Loucy (cell line): ENCODE data around the gene TAF10.

Experiments
- H2AFZ ChIP-seq: fragments of 200-600 bp; sonication (generic); 2 replicates; pipeline ENCODE4 v1.6.0; 2016; ENCODE audit warnings: antibody characterized with exemption, mild to moderate bottlenecking, low read length, moderate library complexity
- H3F3A ChIP-seq: fragments of 200-600 bp; 2 replicates; pipeline ENCODE4 v1.6.0; 2016; ENCODE audit warnings: antibody characterized with exemption, low read depth, mild to moderate bottlenecking
- H3K27me3 ChIP-seq: fragments of 200-600 bp; sonication (generic); 2 replicates; pipeline ENCODE4 v1.6.1; 2014; ENCODE audit warnings: low read length, mild to moderate bottlenecking; ENCODE audit not compliant: insufficient read depth, poor library complexity, severe bottlenecking
- H3K36me3 ChIP-seq: fragments of 200-600 bp; sonication (generic); 2 replicates; pipeline ENCODE4 v1.6.1; 2016; ENCODE audit warnings: low read length; ENCODE audit not compliant: insufficient read depth
- H3K4me1 ChIP-seq: fragments of 200-600 bp; sonication (generic); 2 replicates; pipeline ENCODE4 v1.5.1; 2014; ENCODE audit warnings: low read length, mild to moderate bottlenecking; ENCODE audit not compliant: insufficient read depth, poor library complexity, severe bottlenecking
- H3K4me2 ChIP-seq: fragments of 200-600 bp; sonication (generic); 2 replicates; pipeline ENCODE4 v1.6.0; 2014; ENCODE audit warnings: antibody characterized with exemption, low read length, low read depth, mild to moderate bottlenecking; ENCODE audit not compliant: poor library complexity, severe bottlenecking
- H3K4me3 ChIP-seq: fragments of 200-600 bp; sonication (generic); 2 replicates; pipeline ENCODE4 v1.5.1; 2014; ENCODE audit warnings: low read length, mild to moderate bottlenecking, mixed read lengths; ENCODE audit not compliant: poor library complexity, severe bottlenecking
- H3K79me2 ChIP-seq: fragments of 200-600 bp; sonication (generic); 2 replicates; pipeline ENCODE4 v1.6.1; 2014; ENCODE audit warnings: low read length; ENCODE audit not compliant: insufficient read depth
- H3K9ac ChIP-seq: fragments of 200-600 bp; sonication (generic); 2 replicates; pipeline ENCODE4 v1.6.0; 2014; ENCODE audit warnings: mild to moderate bottlenecking, low read depth, low read length, moderate library complexity; ENCODE audit not compliant: poor library complexity, severe bottlenecking
- H3K9me2 ChIP-seq: fragments of 200-600 bp; sonication (generic); replicated peaks from 2 replicates; pipeline ENCODE4 v1.6.1; 2016; ENCODE audit warnings: low read depth, low read length, mixed read lengths
- H3K9me3 ChIP-seq: fragments of 200-600 bp; sonication (generic); 2 replicates; pipeline ENCODE4 v1.6.1; 2014; ENCODE audit warnings: mild to moderate bottlenecking, antibody characterized with exemption, low read length, low read depth; ENCODE audit not compliant: insufficient read depth
- H4K20me1 ChIP-seq: fragments of 200-600 bp; sonication (generic); 2 replicates; pipeline ENCODE4 v1.6.0; 2014; ENCODE audit warnings: antibody characterized with exemption, low read length, mild to moderate bottlenecking; ENCODE audit not compliant: insufficient read depth, poor library complexity, severe bottlenecking
- CTCF ChIP-seq: fragments of 200-600 bp; sonication (generic); conservative IDR thresholded peaks from 2 replicates; pipeline ENCODE4 v1.5.1; 2014; ENCODE audit warnings: mild to moderate bottlenecking, antibody characterized with exemption, low read length
- EZH2phosphoT487 ChIP-seq: fragments of 200-600 bp; IDR thresholded peaks from 2 replicates; pipeline ENCODE4 v1.6.1; 2018; ENCODE audit warnings: antibody characterized with exemption, mild to moderate bottlenecking, moderate library complexity, borderline replicate concordance

Gene TAF10

DNA sequence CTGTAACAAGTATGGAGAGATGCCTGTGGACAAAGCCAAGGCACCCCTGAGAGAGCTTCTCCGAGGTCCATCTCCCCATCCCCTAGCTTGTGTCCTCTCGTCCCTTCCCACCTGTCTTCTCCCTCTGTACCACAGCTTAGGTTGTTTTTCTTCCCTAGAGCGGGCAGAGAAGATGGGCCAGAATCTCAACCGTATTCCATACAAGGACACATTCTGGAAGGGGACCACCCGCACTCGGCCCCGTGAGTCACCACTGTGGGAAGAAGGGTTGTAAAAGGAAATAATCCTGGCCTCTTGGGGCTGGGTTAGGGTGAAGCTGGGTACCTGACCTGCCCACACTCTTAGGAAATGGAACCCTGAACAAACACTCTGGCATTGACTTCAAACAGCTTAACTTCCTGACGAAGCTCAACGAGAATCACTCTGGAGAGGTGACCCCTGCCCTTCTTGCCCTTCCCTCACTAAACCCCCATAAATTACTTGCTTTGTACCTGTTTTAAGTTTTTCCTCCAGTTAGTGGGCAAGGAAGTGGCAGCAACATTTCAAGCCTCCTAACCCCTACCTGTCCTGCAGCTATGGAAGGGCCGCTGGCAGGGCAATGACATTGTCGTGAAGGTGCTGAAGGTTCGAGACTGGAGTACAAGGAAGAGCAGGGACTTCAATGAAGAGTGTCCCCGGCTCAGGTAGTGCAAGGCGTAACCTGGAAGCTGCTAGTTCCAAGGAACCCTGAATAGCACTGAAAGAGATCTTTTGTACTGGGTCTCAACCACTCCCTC is 3.1 kb downstream of the TAF10 start:
- H3K36me3 ChIP-seq, result peaks cover 34% of the 10 kb centered on the region; the same call in 1 of the 2 replicates
- H3F3A ChIP-seq, result peaks cover 12% of the 10 kb centered on the region; the same call in 1 of the 2 replicates

DNA sequence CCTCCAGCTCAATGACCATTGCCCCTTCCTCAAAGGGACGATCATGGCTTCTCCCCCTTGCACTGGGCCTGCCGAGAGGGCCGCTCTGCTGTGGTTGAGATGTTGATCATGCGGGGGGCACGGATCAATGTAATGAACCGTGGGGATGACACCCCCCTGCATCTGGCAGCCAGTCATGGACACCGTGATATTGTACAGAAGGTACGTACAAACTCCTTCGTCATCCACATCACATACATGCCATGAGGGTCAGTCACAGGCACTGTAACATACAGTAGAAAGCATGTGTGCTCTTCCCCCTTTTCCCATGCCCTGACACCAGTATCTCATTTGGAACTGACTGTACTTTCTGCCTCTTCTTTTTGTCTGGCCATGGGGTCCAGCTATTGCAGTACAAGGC is 4.0 kb downstream of the TAF10 start:
- H3F3A ChIP-seq, result peaks cover 12% of the 10 kb centered on the region; the same call in 1 of the 2 replicates
- peaks cover 86% of the 10 kb centered on the region for H3K79me2 ChIP-seq
- H3K4me2 ChIP-seq, result peak overlapping the region; percentile 85
- no peaks in the 10 kb centered on the region for H3K9me3 ChIP-seq
- H3K4me3 ChIP-seq, result peak overlapping the region; percentile 99
- no peaks in the 10 kb centered on the region for H3K9me2 ChIP-seq
- TF ChIP-seq EZH2phosphoT487 (no peak), CTCF (no peak)
- no peaks in the 10 kb centered on the region for H3K27me3 ChIP-seq
- no peak overlapping the region for H2AFZ ChIP-seq
- peaks cover 32% of the 10 kb centered on the region for H4K20me1 ChIP-seq
- peaks cover 49% of the 10 kb centered on the region for H3K4me1 ChIP-seq
- H3K36me3 ChIP-seq, result peaks cover 34% of the 10 kb centered on the region; the same call in 1 of the 2 replicates
- peak overlapping the region; percentile 97 for H3K9ac ChIP-seq

More for the DNA sequence above, 3.1 kb downstream of the TAF10 start:
- Histone ChIP-seq H3K79me2 (peaks cover 79% of the 10 kb centered on the region), H3K4me2 (no peak overlapping the region), H3K4me1 (peaks cover 55% of the 10 kb centered on the region), H2AFZ (no peak overlapping the region), H3K9me2 (no peaks in the 10 kb centered on the region), H3K4me3 (no peak overlapping the region), H3K9ac (no peak overlapping the region), H3K27me3 (no peaks in the 10 kb centered on the region), H3K9me3 (no peaks in the 10 kb centered on the region), H4K20me1 (peaks cover 27% of the 10 kb centered on the region)
- TF ChIP-seq EZH2phosphoT487 (no peak), CTCF (no peak)

- peaks cover 39% of the 10 kb centered on the region for H4K20me1 ChIP-seq
- H3K9ac ChIP-seq, result peak overlapping the region; percentile 97
- H3K27me3 ChIP-seq, result no peaks in the 10 kb centered on the region
- H3K4me3 ChIP-seq, result peak overlapping the region; percentile 99
- H3F3A ChIP-seq, result peaks cover 11% of the 10 kb centered on the region; the same call in 1 of the 2 replicates
- H3K79me2 ChIP-seq, result peaks cover 94% of the 10 kb centered on the region
- H3K4me2 ChIP-seq, result peak overlapping the region; percentile 85
- no peaks in the 10 kb centered on the region for H3K9me3 ChIP-seq
- peaks cover 50% of the 10 kb centered on the region for H3K4me1 ChIP-seq
- H3K9me2 ChIP-seq, result no peaks in the 10 kb centered on the region
- TF ChIP-seq CTCF, result no peak
- TF ChIP-seq EZH2phosphoT487, result no peak
- peaks cover 34% of the 10 kb centered on the region; the same call in 1 of the 2 replicates for H3K36me3 ChIP-seq
- H2AFZ ChIP-seq, result no peak overlapping the region
These were observed 4.7 kb downstream of the TAF10 start for GRCh38 chr11:6607190-6607795.
